ENCODE measurements around the gene RREB1.

The RREB1 gene

GRCh38 chr6:7173843-7174503, 66.2 kb downstream of the RREB1 start:
- H3K36me3 ChIP-seq (ENCODE audit: insufficient read depth, low read depth, low read length) = peaks cover 3% of the 10 kb centered on the region; the same call in 1 of the 2 replicates
- H3K4me3 ChIP-seq (ENCODE audit: low read length) = peak overlapping the region; percentile 54; the same call in 1 of the 2 replicates
- no peaks in the 10 kb centered on the region for H3K9me3 ChIP-seq (ENCODE audit: insufficient read depth, low read depth, low read length)
- H3K27me3 ChIP-seq (ENCODE audit: insufficient read depth, low read length) = no peaks in the 10 kb centered on the region
- H3K4me1 ChIP-seq (ENCODE audit: insufficient read depth, low read length) = peaks cover 15% of the 10 kb centered on the region
- peak overlapping the region; percentile 69 for H3K27ac ChIP-seq (ENCODE audit: low read length)
- H3K9ac ChIP-seq (ENCODE audit: low read depth, low read length) = peak overlapping the region; percentile 45; the same call in 1 of the 2 replicates

- no peaks in the 10 kb centered on the region for H3K9me3 ChIP-seq (ENCODE audit: insufficient read depth, low read depth, low read length)
- no peaks in the 10 kb centered on the region for H3K27me3 ChIP-seq (ENCODE audit: insufficient read depth, low read length)
- no peak overlapping the region for H3K27ac ChIP-seq (ENCODE audit: low read length)
- no peak overlapping the region for H3K9ac ChIP-seq (ENCODE audit: low read depth, low read length)
- H3K4me1 ChIP-seq (ENCODE audit: insufficient read depth, low read length) = peaks cover 15% of the 10 kb centered on the region
- H3K4me3 ChIP-seq (ENCODE audit: low read length) = no peak overlapping the region
- H3K36me3 ChIP-seq (ENCODE audit: insufficient read depth, low read depth, low read length) = peaks cover 12% of the 10 kb centered on the region
Observed at GRCh38 chr6:7175462-7175861, 67.7 kb downstream of the RREB1 start.

GRCh38 chr6:7176208-7176607, 68.4 kb downstream of the RREB1 start:
- H3K9me3 ChIP-seq (ENCODE audit: insufficient read depth, low read depth, low read length) = no peaks in the 10 kb centered on the region
- H3K4me3 ChIP-seq (ENCODE audit: low read length) = no peak overlapping the region
- H3K4me1 ChIP-seq (ENCODE audit: insufficient read depth, low read length) = peaks cover 15% of the 10 kb centered on the region
- no peak overlapping the region for H3K9ac ChIP-seq (ENCODE audit: low read depth, low read length)
- H3K27me3 ChIP-seq (ENCODE audit: insufficient read depth, low read length) = no peaks in the 10 kb centered on the region
- H3K27ac ChIP-seq (ENCODE audit: low read length) = no peak overlapping the region
- H3K36me3 ChIP-seq (ENCODE audit: insufficient read depth, low read depth, low read length) = peaks cover 20% of the 10 kb centered on the region

- Histone ChIP-seq H3K36me3 (ENCODE audit: insufficient read depth, low read depth, low read length) (peaks cover 33% of the 10 kb centered on the region), H3K27me3 (ENCODE audit: insufficient read depth, low read length) (no peaks in the 10 kb centered on the region), H3K4me1 (ENCODE audit: insufficient read depth, low read length) (peaks cover 15% of the 10 kb centered on the region), H3K4me3 (ENCODE audit: low read length) (no peak overlapping the region), H3K27ac (ENCODE audit: low read length) (no peak overlapping the region), H3K9me3 (ENCODE audit: insufficient read depth, low read depth, low read length) (no peaks in the 10 kb centered on the region), H3K9ac (ENCODE audit: low read depth, low read length) (no peak overlapping the region)
Observed at GRCh38 chr6:7178280-7178679, 70.5 kb downstream of the RREB1 start.

- Histone ChIP-seq H3K9ac (ENCODE audit: low read depth, low read length) (no peak overlapping the region), H3K9me3 (ENCODE audit: insufficient read depth, low read depth, low read length) (no peaks in the 10 kb centered on the region), H3K27ac (ENCODE audit: low read length) (no peak overlapping the region), H3K36me3 (ENCODE audit: insufficient read depth, low read depth, low read length) (peaks cover 37% of the 10 kb centered on the region), H3K4me3 (ENCODE audit: low read length) (no peak overlapping the region), H3K4me1 (ENCODE audit: insufficient read depth, low read length) (peaks cover 3% of the 10 kb centered on the region; the same call in 1 of the 2 replicates), H3K27me3 (ENCODE audit: insufficient read depth, low read length) (no peaks in the 10 kb centered on the region)
Observed at GRCh38 chr6:7180751-7181150, 73.0 kb downstream of the RREB1 start.

- no peaks in the 10 kb centered on the region for H3K4me1 ChIP-seq (ENCODE audit: insufficient read depth, low read length)
- H3K9me3 ChIP-seq (ENCODE audit: insufficient read depth, low read depth, low read length) = no peaks in the 10 kb centered on the region
- no peaks in the 10 kb centered on the region for H3K27me3 ChIP-seq (ENCODE audit: insufficient read depth, low read length)
- no peak overlapping the region for H3K27ac ChIP-seq (ENCODE audit: low read length)
- no peak overlapping the region for H3K9ac ChIP-seq (ENCODE audit: low read depth, low read length)
- H3K36me3 ChIP-seq (ENCODE audit: insufficient read depth, low read depth, low read length) = peaks cover 42% of the 10 kb centered on the region
- no peak overlapping the region for H3K4me3 ChIP-seq (ENCODE audit: low read length)
Observed at GRCh38 chr6:7183707-7184106, 75.9 kb downstream of the RREB1 start.

GRCh38 chr6:7184502-7184901, 76.7 kb downstream of the RREB1 start:
- no peak overlapping the region for H3K27ac ChIP-seq (ENCODE audit: low read length)
- H3K36me3 ChIP-seq (ENCODE audit: insufficient read depth, low read depth, low read length) = peaks cover 50% of the 10 kb centered on the region
- H3K4me3 ChIP-seq (ENCODE audit: low read length) = no peak overlapping the region
- no peaks in the 10 kb centered on the region for H3K4me1 ChIP-seq (ENCODE audit: insufficient read depth, low read length)
- H3K9ac ChIP-seq (ENCODE audit: low read depth, low read length) = no peak overlapping the region
- H3K9me3 ChIP-seq (ENCODE audit: insufficient read depth, low read depth, low read length) = no peaks in the 10 kb centered on the region
- no peaks in the 10 kb centered on the region for H3K27me3 ChIP-seq (ENCODE audit: insufficient read depth, low read length)

- Histone ChIP-seq H3K4me1 (ENCODE audit: insufficient read depth, low read length) (no peaks in the 10 kb centered on the region), H3K27me3 (ENCODE audit: insufficient read depth, low read length) (no peaks in the 10 kb centered on the region), H3K36me3 (ENCODE audit: insufficient read depth, low read depth, low read length) (peaks cover 50% of the 10 kb centered on the region), H3K4me3 (ENCODE audit: low read length) (no peak overlapping the region), H3K27ac (ENCODE audit: low read length) (no peak overlapping the region), H3K9me3 (ENCODE audit: insufficient read depth, low read depth, low read length) (no peaks in the 10 kb centered on the region), H3K9ac (ENCODE audit: low read depth, low read length) (no peak overlapping the region)
Observed at GRCh38 chr6:7185561-7185960, 77.8 kb downstream of the RREB1 start.

- H3K9ac ChIP-seq (ENCODE audit: low read depth, low read length) = no peak overlapping the region
- no peaks in the 10 kb centered on the region for H3K27me3 ChIP-seq (ENCODE audit: insufficient read depth, low read length)
- H3K27ac ChIP-seq (ENCODE audit: low read length) = no peak overlapping the region
- no peaks in the 10 kb centered on the region for H3K4me1 ChIP-seq (ENCODE audit: insufficient read depth, low read length)
- peaks cover 39% of the 10 kb centered on the region for H3K36me3 ChIP-seq (ENCODE audit: insufficient read depth, low read depth, low read length)
- H3K9me3 ChIP-seq (ENCODE audit: insufficient read depth, low read depth, low read length) = no peaks in the 10 kb centered on the region
- H3K4me3 ChIP-seq (ENCODE audit: low read length) = no peak overlapping the region
Observed at GRCh38 chr6:7188492-7188891, 80.7 kb downstream of the RREB1 start.

- Histone ChIP-seq H3K9ac (ENCODE audit: low read depth, low read length) (no peak overlapping the region), H3K9me3 (ENCODE audit: insufficient read depth, low read depth, low read length) (no peaks in the 10 kb centered on the region), H3K27ac (ENCODE audit: low read length) (no peak overlapping the region), H3K36me3 (ENCODE audit: insufficient read depth, low read depth, low read length) (peaks cover 39% of the 10 kb centered on the region), H3K4me3 (ENCODE audit: low read length) (no peak overlapping the region), H3K4me1 (ENCODE audit: insufficient read depth, low read length) (no peaks in the 10 kb centered on the region), H3K27me3 (ENCODE audit: insufficient read depth, low read length) (no peaks in the 10 kb centered on the region)
Observed at GRCh38 chr6:7189101-7189758, 81.5 kb downstream of the RREB1 start.

- peaks cover 5% of the 10 kb centered on the region; the same call in 1 of the 2 replicates for H3K4me1 ChIP-seq (ENCODE audit: insufficient read depth, low read length)
- peaks cover 35% of the 10 kb centered on the region for H3K36me3 ChIP-seq (ENCODE audit: insufficient read depth, low read depth, low read length)
- no peaks in the 10 kb centered on the region for H3K9me3 ChIP-seq (ENCODE audit: insufficient read depth, low read depth, low read length)
- no peaks in the 10 kb centered on the region for H3K27me3 ChIP-seq (ENCODE audit: insufficient read depth, low read length)
- no peak overlapping the region for H3K4me3 ChIP-seq (ENCODE audit: low read length)
- H3K27ac ChIP-seq (ENCODE audit: low read length) = no peak overlapping the region
- H3K9ac ChIP-seq (ENCODE audit: low read depth, low read length) = no peak overlapping the region
Observed at GRCh38 chr6:7190791-7191190, 83.0 kb downstream of the RREB1 start.

- H3K4me1 ChIP-seq (ENCODE audit: insufficient read depth, low read length) = peaks cover 5% of the 10 kb centered on the region; the same call in 1 of the 2 replicates
- H3K4me3 ChIP-seq (ENCODE audit: low read length) = no peak overlapping the region
- H3K9me3 ChIP-seq (ENCODE audit: insufficient read depth, low read depth, low read length) = no peaks in the 10 kb centered on the region
- H3K36me3 ChIP-seq (ENCODE audit: insufficient read depth, low read depth, low read length) = peaks cover 30% of the 10 kb centered on the region
- no peak overlapping the region for H3K27ac ChIP-seq (ENCODE audit: low read length)
- no peaks in the 10 kb centered on the region for H3K27me3 ChIP-seq (ENCODE audit: insufficient read depth, low read length)
- no peak overlapping the region for H3K9ac ChIP-seq (ENCODE audit: low read depth, low read length)
Observed at GRCh38 chr6:7193122-7193521, 85.4 kb downstream of the RREB1 start.

Measured in iPS-20b (cell line).